Uterus (tissue), 2 donors: Measurements from ENCODE around the gene KRT39.

Experiments used
- CTCF ChIP-seq, 4 experiments: fragments of 200-600 bp in 2 of 4; fragments of 450-650 bp in 2 of 4; sonication (generic) in 2 of 4; IDR thresholded peaks; one replicate each; pipeline ENCODE4 v1.5.1; 2016 to 2019; ENCODE audit warnings: antibody characterized with exemption in 4 of 4, mild to moderate bottlenecking in 2 of 4, moderate library complexity in 1 of 4
- POLR2A ChIP-seq, 2 donors: fragments of 450-650 bp; IDR thresholded peaks; one replicate each; pipeline ENCODE4 v1.6.1; 2016; ENCODE audit warnings: antibody characterized with exemption in 2 of 2, mild to moderate bottlenecking in 1 of 2, moderate library complexity in 1 of 2

- TF ChIP-seq CTCF (IDR thresholded peaks at IDR 0.05) (no peak), POLR2A (IDR thresholded peaks at IDR 0.05) (no peak)
Observed at GRCh38 chr17:41012326-41013120, 45.8 kb upstream of the KRT39 start.
